GM12891 (cell line): ENCODE data around the gene EGR4.

Source experiments
- POLR2A ChIP-seq: IDR thresholded peaks from 2 replicates; pipeline ENCODE4 v1.6.1; 2011; ENCODE audit warnings: low read depth, low read length, control low read depth
- POLR2AphosphoS5 ChIP-seq: IDR thresholded peaks from 2 replicates; pipeline ENCODE4 v1.6.1; 2011; ENCODE audit warnings: low read depth, low read length, control low read depth
- POU2F2 ChIP-seq: IDR thresholded peaks from 2 replicates; pipeline ENCODE4 v1.6.1; 2011; ENCODE audit warnings: low read depth, mild to moderate bottlenecking, control low read depth, low read length, moderate library complexity
- SPI1 ChIP-seq: IDR thresholded peaks from 2 replicates; pipeline ENCODE4 v1.6.1; 2011; ENCODE audit warnings: low read depth, low read length, control low read depth
- TAF1 ChIP-seq: IDR thresholded peaks from 2 replicates; pipeline ENCODE4 v1.6.1; 2011; ENCODE audit warnings: low read depth, low read length, control low read depth

- TF ChIP-seq POLR2AphosphoS5: no peak
- no peak for TF ChIP-seq POLR2A
- no peak for TF ChIP-seq TAF1
- no peak for TF ChIP-seq SPI1
- TF ChIP-seq POU2F2: no peak
Observed at GRCh38 chr2:73249636-73250035, 43.7 kb downstream of the EGR4 start.
